ENCODE data around the gene NHS. TPM values are rescaled to one million over a fixed set of nuclear protein-coding genes. Genes with fewer than 3 reads are reported as not detected.

Gene NHS
- total RNA-seq, 2 donors from 2014 or later = 6.0 to 7.3 TPM

- Mint-ChIP-seq H3K27me3 (ENCODE audit: insufficient read depth) (peaks cover 30% of the 10 kb centered on the region), H3K9me3 (no peaks in the 10 kb centered on the region), H3K4me3 (no peak overlapping the region)
Measured at GRCh38 chrX:17735406-17735805, 360.4 kb downstream of the NHS start.

GRCh38 chrX:17736478-17736855 is 361.5 kb downstream of the NHS start:
- 64% methylated on average over 5 of the region's 5 CpGs; no CpG with 5 or more reads in 1 of the 2 experiments for WGBS, 2 experiments (ENCODE audit: insufficient coverage in 1 of 2, insufficient read length in 1 of 2)
- Mint-ChIP-seq H3K27ac (peak overlapping the region; percentile 91), H3K4me3 (peak overlapping the region; percentile 63), H3K36me3 (ENCODE audit: low read depth) (no peaks in the 10 kb centered on the region), H3K4me1 (peaks cover 9% of the 10 kb centered on the region), H3K27me3 (ENCODE audit: insufficient read depth) (peaks cover 38% of the 10 kb centered on the region), H3K9me3 (no peaks in the 10 kb centered on the region)
- peak overlapping the region; percentile 74 for H3K4me3 ChIP-seq (ENCODE audit: low read length)
- H3K9ac ChIP-seq (ENCODE audit: extremely low read depth, low read length, poor library complexity, severe bottlenecking) = peak overlapping the region; percentile 44
- TF ChIP-seq CTCF (conservative IDR thresholded peaks at IDR 0.05) = no peak
- H3K27ac ChIP-seq (ENCODE audit: low read depth, low read length) = peak overlapping the region; percentile 63
- DNase-seq = no peak
- peaks cover 25% of the 10 kb centered on the region for H3K27me3 ChIP-seq (ENCODE audit: control insufficient read depth, insufficient read depth, low read length, poor library complexity, severe bottlenecking)
- no peaks in the 10 kb centered on the region for H3K36me3 ChIP-seq (ENCODE audit: control insufficient read depth, insufficient read depth, low read length)
- H3K9me3 ChIP-seq (ENCODE audit: control insufficient read depth, low read length) = no peaks in the 10 kb centered on the region
- H3K4me1 ChIP-seq (ENCODE audit: control insufficient read depth, insufficient read depth, low read length) = no peaks in the 10 kb centered on the region

More at GRCh38 chrX:17735406-17735805, 360.4 kb downstream of the NHS start:
- no peaks in the 10 kb centered on the region for H3K9me3 ChIP-seq (ENCODE audit: control insufficient read depth, low read length)
- no peak overlapping the region for H3K27ac ChIP-seq (ENCODE audit: low read depth, low read length)
- H3K9ac ChIP-seq (ENCODE audit: extremely low read depth, low read length, poor library complexity, severe bottlenecking) = no peak overlapping the region
- no peak for TF ChIP-seq CTCF (conservative IDR thresholded peaks at IDR 0.05)
- Mint-ChIP-seq H3K4me1 (peaks cover 5% of the 10 kb centered on the region), H3K27ac (no peak overlapping the region), H3K36me3 (ENCODE audit: low read depth) (no peaks in the 10 kb centered on the region)
- no peak overlapping the region for H3K4me3 ChIP-seq (ENCODE audit: low read length)
- WGBS, 2 experiments (ENCODE audit: insufficient coverage in 1 of 2, insufficient read length in 1 of 2) = 90 to 91% methylated on average over 2 to 5 of the region's 5 CpGs
- H3K27me3 ChIP-seq (ENCODE audit: control insufficient read depth, insufficient read depth, low read length, poor library complexity, severe bottlenecking) = peaks cover 19% of the 10 kb centered on the region
- no peaks in the 10 kb centered on the region for H3K4me1 ChIP-seq (ENCODE audit: control insufficient read depth, insufficient read depth, low read length)
- no peaks in the 10 kb centered on the region for H3K36me3 ChIP-seq (ENCODE audit: control insufficient read depth, insufficient read depth, low read length)
- DNase-seq = no peak

- peak within 1 kb of the TSS; percentile 63 for H3K4me3 Mint-ChIP-seq
- peak within 1 kb of the TSS; percentile 63 for H3K27ac ChIP-seq (ENCODE audit: low read depth, low read length)
- TF ChIP-seq CTCF (conservative IDR thresholded peaks at IDR 0.05) = no peak
- H3K4me1 ChIP-seq (ENCODE audit: control insufficient read depth, insufficient read depth, low read length) = no peaks in the 10 kb centered on the region
- no peaks in the 10 kb centered on the region for H3K9me3 ChIP-seq (ENCODE audit: control insufficient read depth, low read length)
- H3K27me3 Mint-ChIP-seq (ENCODE audit: insufficient read depth) = peaks cover 42% of the 10 kb centered on the region
- peak; percentile 96 for DNase-seq
- peaks cover 11% of the 10 kb centered on the region for H3K4me1 Mint-ChIP-seq
- peak within 1 kb of the TSS; percentile 91 for H3K27ac Mint-ChIP-seq
- H3K36me3 Mint-ChIP-seq (ENCODE audit: low read depth) = no peaks in the 10 kb centered on the region
- WGBS, 2 experiments (ENCODE audit: insufficient coverage in 1 of 2, insufficient read length in 1 of 2) = 1% methylated on average over 46 of the region's 67 CpGs; no CpG with 5 or more reads in 1 of the 2 experiments
- peak within 1 kb of the TSS; percentile 80 for H3K4me3 ChIP-seq (ENCODE audit: low read length)
- peaks cover 27% of the 10 kb centered on the region for H3K27me3 ChIP-seq (ENCODE audit: control insufficient read depth, insufficient read depth, low read length, poor library complexity, severe bottlenecking)
- no peaks in the 10 kb centered on the region for H3K36me3 ChIP-seq (ENCODE audit: control insufficient read depth, insufficient read depth, low read length)
- H3K9ac ChIP-seq (ENCODE audit: extremely low read depth, low read length, poor library complexity, severe bottlenecking) = peak within 1 kb of the TSS; percentile 44
- H3K9me3 Mint-ChIP-seq = no peaks in the 10 kb centered on the region
Measured at GRCh38 chrX:17736856-17737709, 362.1 kb downstream of the NHS start, which contains the start of gene SCML1. Gene SCML1, plus strand, starts transcription at chrX:17737493. Its CDS starts 6,694 bp downstream, at chrX:17744187.
